ENCODE measurements around the gene GDAP1L1.

DNA sequence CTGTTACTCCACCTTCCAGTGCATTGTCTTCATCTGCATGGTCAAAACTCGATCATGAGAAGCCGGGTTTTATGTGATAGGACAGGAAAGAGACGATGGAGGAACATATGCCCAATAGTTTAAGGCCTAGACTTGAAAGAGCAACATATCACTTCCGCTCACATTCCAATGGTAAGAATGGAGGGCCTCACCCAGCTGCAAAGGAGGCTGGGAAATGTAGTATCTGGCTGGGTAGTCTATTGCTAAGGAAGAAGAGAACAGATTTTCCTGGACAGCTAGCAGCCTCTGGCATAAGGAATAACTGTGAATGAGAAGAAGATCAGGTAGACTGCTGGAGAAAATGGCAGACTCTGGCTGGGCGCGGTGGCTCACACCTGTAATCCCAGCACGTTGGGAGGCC is 44.6 kb downstream of the GDAP1L1 start:
- TF ChIP-seq POLR2A (IDR thresholded peaks at IDR 0.05; ENCODE audit: low read length), result no peak
- no peak for TF ChIP-seq GATA1 (IDR thresholded peaks at IDR 0.05; ENCODE audit: low read depth, low read length)

Measured in erythroblast (primary cell).